Mesothelial cell of epicardium (in vitro differentiated cells): Measurements from ENCODE around the gene ROBO1. TPM values are rescaled to one million over a fixed set of nuclear protein-coding genes. Genes with fewer than 3 reads are reported as not detected.
"Not testable (repeated sequence)": the region's sequence is repeated elsewhere in the genome, so short reads cannot be mapped to it uniquely, and the experiment has no call there.

Source experiments
- DNase-seq, 2 experiments: peaks; one replicate each; pipeline ENCODE4 v3.0.0; 2021; ENCODE audit warnings: low spot score in 2 of 2; ENCODE audit not compliant: unreplicated experiment in 2 of 2
- H3K27ac Mint-ChIP-seq: 2 replicates; pipeline ENCODE4 v1.8.0; 2021; ENCODE audit warnings: mixed read lengths
- H3K27me3 Mint-ChIP-seq: 2 replicates; pipeline ENCODE4 v1.8.0; 2021; ENCODE audit warnings: low read depth, mixed read lengths
- H3K36me3 Mint-ChIP-seq: 2 replicates; pipeline ENCODE4 v1.8.0; 2021; ENCODE audit warnings: mixed read lengths
- H3K4me1 Mint-ChIP-seq: 2 replicates; pipeline ENCODE4 v1.8.0; 2021; ENCODE audit warnings: mixed read lengths
- H3K4me3 Mint-ChIP-seq: 2 replicates; pipeline ENCODE4 v1.8.0; 2021; ENCODE audit warnings: mild to moderate bottlenecking, moderate library complexity, mixed read lengths
- H3K9me3 Mint-ChIP-seq: 2 replicates; pipeline ENCODE4 v1.8.0; 2021; ENCODE audit warnings: mixed read lengths
- CTCF ChIP-seq: fragments of 200-600 bp; sonication (generic); IDR thresholded peaks from one replicate; pipeline ENCODE4 v1.5.0; 2021; ENCODE audit warnings: antibody characterized with exemption; ENCODE audit not compliant: unreplicated experiment
- total RNA-seq: library from RNA; stranded (reverse); gene quantifications from 3 replicates; pipeline ENCODE4 v1.2.1, GENCODE V29; 2021

The ROBO1 gene
- total RNA-seq, 1 donor from 2014 or later = 143 TPM

- Mint-ChIP-seq H3K4me3 (no peak overlapping the region), H3K4me1 (peaks cover 14% of the 10 kb centered on the region), H3K27me3 (no peaks in the 10 kb centered on the region), H3K9me3 (no peaks in the 10 kb centered on the region), H3K36me3 (no peaks in the 10 kb centered on the region), H3K27ac (peak overlapping the region; percentile 27)
- no peak for TF ChIP-seq CTCF
- no peak for DNase-seq
These were observed 1013.6 kb downstream of the ROBO1 start for GRCh38 chr3:78754066-78754743.

- Mint-ChIP-seq H3K4me1 (peaks cover 22% of the 10 kb centered on the region), H3K36me3 (no peaks in the 10 kb centered on the region), H3K27ac (no peak overlapping the region), H3K9me3 (no peaks in the 10 kb centered on the region), H3K4me3 (no peak overlapping the region), H3K27me3 (no peaks in the 10 kb centered on the region)
- no peak for TF ChIP-seq CTCF
- no peak for DNase-seq
These were observed 1016.5 kb downstream of the ROBO1 start for GRCh38 chr3:78751266-78751665.

GRCh38 chr3:78750291-78750690 is 1017.5 kb downstream of the ROBO1 start:
- not testable (repeated sequence) for H3K27ac Mint-ChIP-seq, DNase-seq, H3K36me3 Mint-ChIP-seq, H3K9me3 Mint-ChIP-seq, H3K4me3 Mint-ChIP-seq, H3K27me3 Mint-ChIP-seq
- H3K4me1 Mint-ChIP-seq = peaks cover 22% of the 10 kb centered on the region

GRCh38 chr3:78749056-78749455 is 1018.7 kb downstream of the ROBO1 start:
- Mint-ChIP-seq H3K27ac (no peak overlapping the region), H3K36me3 (peaks cover 7% of the 10 kb centered on the region), H3K9me3 (no peaks in the 10 kb centered on the region), H3K4me1 (peaks cover 15% of the 10 kb centered on the region), H3K4me3 (no peak overlapping the region), H3K27me3 (no peaks in the 10 kb centered on the region)
- no peak for TF ChIP-seq CTCF
- DNase-seq = no peak

GRCh38 chr3:78745847-78746246 is 1022.0 kb downstream of the ROBO1 start:
- Mint-ChIP-seq H3K27me3 (no peaks in the 10 kb centered on the region), H3K4me3 (no peak overlapping the region), H3K4me1 (peaks cover 13% of the 10 kb centered on the region), H3K9me3 (peaks cover 4% of the 10 kb centered on the region), H3K36me3 (peaks cover 13% of the 10 kb centered on the region), H3K27ac (no peak overlapping the region)
- no peak for TF ChIP-seq CTCF
- no peak for DNase-seq

GRCh38 chr3:78742491-78742890 is 1025.3 kb downstream of the ROBO1 start:
- H3K9me3 Mint-ChIP-seq = peaks cover 4% of the 10 kb centered on the region
- TF ChIP-seq CTCF = no peak
- no peak overlapping the region for H3K27ac Mint-ChIP-seq
- no peak overlapping the region for H3K4me3 Mint-ChIP-seq
- DNase-seq = no peak
- H3K36me3 Mint-ChIP-seq = peaks cover 13% of the 10 kb centered on the region
- H3K4me1 Mint-ChIP-seq = peaks cover 18% of the 10 kb centered on the region
- no peaks in the 10 kb centered on the region for H3K27me3 Mint-ChIP-seq
